ENCODE data around the gene ZNF407.

ZNF407 gene

GRCh38 chr18:74995419-74995736 is 397.7 kb downstream of the ZNF407 start:
- H3K27ac ChIP-seq, result peak overlapping the region; percentile 43
- DNase-seq (ENCODE audit: low spot score), result no peak
- CTCF ChIA-PET, result no interaction called here
- POLR2A ChIA-PET (ENCODE audit: low non-redundant PET), result no interaction called here
- no peak for TF ChIP-seq CTCF (conservative IDR thresholded peaks at IDR 0.05; ENCODE audit: low read depth)

GRCh38 chr18:74996055-74996454 is 398.4 kb downstream of the ZNF407 start:
- ChIA-PET CTCF (no interaction called here), POLR2A (ENCODE audit: low non-redundant PET) (no interaction called here)
- no peak overlapping the region for H3K27ac ChIP-seq
- DNase-seq (ENCODE audit: low spot score), result no peak
- no peak for TF ChIP-seq CTCF (conservative IDR thresholded peaks at IDR 0.05; ENCODE audit: low read depth)

DNA sequence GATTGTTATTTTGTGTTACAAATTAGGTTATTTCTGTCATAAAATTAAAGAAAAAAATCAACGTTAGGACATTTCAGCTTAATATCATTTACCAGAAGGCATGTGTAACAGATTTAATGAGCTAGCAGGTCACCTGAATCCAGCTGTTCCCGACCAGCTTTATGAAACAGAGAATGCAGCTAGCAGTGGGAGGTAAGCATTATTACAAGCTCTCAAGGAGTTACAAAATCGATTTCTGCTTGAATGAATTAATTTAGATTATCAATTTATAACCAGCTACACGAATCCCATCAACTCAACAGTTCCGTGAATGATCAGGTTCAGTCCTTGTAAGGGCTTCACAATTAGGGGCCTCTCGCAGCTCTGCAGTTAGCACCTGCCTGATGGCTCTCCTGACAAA is 399.3 kb downstream of the ZNF407 start:
- H3K27ac ChIP-seq, result no peak overlapping the region
- DNase-seq (ENCODE audit: low spot score), result no peak
- ChIA-PET CTCF (no interaction called here), POLR2A (ENCODE audit: low non-redundant PET) (no interaction called here)
- TF ChIP-seq CTCF (conservative IDR thresholded peaks at IDR 0.05; ENCODE audit: low read depth), result no peak

DNA sequence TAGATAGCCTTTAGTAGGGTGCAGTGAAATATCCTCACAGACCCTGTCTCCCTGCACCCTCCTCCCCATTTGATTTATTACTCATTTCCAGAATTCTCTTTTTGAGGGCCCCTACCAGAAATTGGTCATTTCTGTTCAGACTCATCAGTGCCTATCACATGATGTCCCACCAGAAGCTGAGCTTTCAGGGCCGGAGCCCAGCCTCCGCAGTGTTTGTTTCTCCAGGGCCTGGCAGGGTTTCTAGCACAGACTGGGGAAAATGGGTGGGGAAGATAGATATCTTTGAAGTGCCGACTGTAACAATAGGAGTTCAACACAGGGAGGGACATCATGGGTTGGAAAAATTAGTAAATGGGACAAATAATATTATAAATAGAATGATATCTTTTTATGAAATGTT is 403.2 kb downstream of the ZNF407 start:
- ChIA-PET POLR2A (ENCODE audit: low non-redundant PET) (no interaction called here), CTCF (no interaction called here)
- no peak for DNase-seq (ENCODE audit: low spot score)
- H3K27ac ChIP-seq, result no peak overlapping the region
- no peak for TF ChIP-seq CTCF (conservative IDR thresholded peaks at IDR 0.05; ENCODE audit: low read depth)

GRCh38 chr18:75003039-75003438 is 405.4 kb downstream of the ZNF407 start:
- H3K27ac ChIP-seq, result no peak overlapping the region
- DNase-seq (ENCODE audit: low spot score), result no peak
- POLR2A ChIA-PET (ENCODE audit: low non-redundant PET), result no interaction called here
- no peak for TF ChIP-seq CTCF (conservative IDR thresholded peaks at IDR 0.05; ENCODE audit: low read depth)
- CTCF ChIA-PET, result no interaction called here

DNA sequence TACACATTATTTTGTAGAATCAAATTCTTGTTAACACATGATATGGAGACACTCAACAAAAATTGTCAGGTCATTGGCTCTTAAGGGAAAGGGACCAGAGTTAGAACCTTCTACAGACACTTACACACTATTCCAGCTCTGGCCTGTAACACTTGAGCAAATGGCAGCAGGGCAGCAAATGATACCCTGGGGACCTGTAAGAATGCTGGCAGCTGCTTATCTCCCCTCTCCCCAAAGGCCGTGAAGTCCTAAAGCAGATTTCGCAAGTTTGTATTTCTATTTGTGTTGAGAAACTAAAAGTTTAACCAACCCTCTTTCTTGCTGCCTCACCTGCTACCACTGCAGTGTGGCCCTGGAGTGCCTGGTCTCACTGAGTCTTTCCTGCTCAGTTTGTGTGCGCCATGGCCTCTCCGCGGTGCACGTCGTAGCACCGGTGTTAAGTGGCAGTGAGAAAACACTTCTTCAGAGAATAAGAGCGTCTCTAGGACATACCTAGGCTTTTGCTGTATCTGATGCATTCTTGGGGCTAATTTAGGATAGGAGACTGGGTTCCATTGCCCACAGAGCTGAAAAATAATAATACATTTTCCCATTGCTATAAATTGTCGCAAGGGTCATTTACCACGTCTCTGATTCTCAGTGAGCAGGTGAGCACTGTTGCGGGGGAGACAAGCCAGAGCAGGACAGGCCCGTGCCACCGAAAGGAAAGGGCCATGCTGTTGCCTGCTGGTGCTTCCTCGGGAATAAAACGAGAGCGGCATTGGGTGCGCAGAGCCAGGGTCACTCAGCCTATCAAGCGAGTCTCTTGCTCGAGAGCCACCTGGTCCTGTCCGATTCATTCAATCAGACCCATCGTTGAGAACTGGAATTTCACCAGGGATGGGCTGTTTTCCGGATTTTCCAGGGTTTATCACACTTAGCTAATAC is 406.4 kb downstream of the ZNF407 start:
- CTCF ChIA-PET, result no interaction called here
- no peak for DNase-seq (ENCODE audit: low spot score)
- no peak overlapping the region for H3K27ac ChIP-seq
- POLR2A ChIA-PET (ENCODE audit: low non-redundant PET), result no interaction called here
- no peak for TF ChIP-seq CTCF (conservative IDR thresholded peaks at IDR 0.05; ENCODE audit: low read depth)
